Lower leg skin (tissue), 4 donors: ENCODE results near the gene METRN. TPM values are rescaled to one million over a fixed set of nuclear protein-coding genes. Genes with fewer than 3 reads are reported as not detected.

Experiments used
- DNase-seq, 2 donors: peaks; one replicate each; pipeline ENCODE4 v3.0.0-alpha.2; 2019; ENCODE audit warnings: low spot score in 2 of 2
- H3K4me3 ChIP-seq: fragments of 200-600 bp; sonication (generic); 2 replicates; pipeline ENCODE4 v1.5.1; 2017; ENCODE audit warnings: mild to moderate bottlenecking, low read depth; ENCODE audit not compliant: poor library complexity, severe bottlenecking
- CTCF ChIP-seq, 3 donors: fragments of 450-650 bp; IDR thresholded peaks; one replicate each; pipeline ENCODE4 v1.5.1; 2016; ENCODE audit warnings: antibody characterized with exemption in 3 of 3, mild to moderate bottlenecking in 3 of 3, moderate library complexity in 2 of 3
- POLR2A ChIP-seq, 2 donors: fragments of 450-650 bp; IDR thresholded peaks; one replicate each; pipeline ENCODE4 v1.6.1; 2016 to 2017; ENCODE audit warnings: antibody characterized with exemption in 2 of 2, mild to moderate bottlenecking in 1 of 2, moderate library complexity in 1 of 2
- WGBS, 2 donors: methylation state at CpG; one replicate each; pipeline ENCODE4 v1.1.5; 2018; 5-methylcytosine and 5-hydroxymethylcytosine counted together
- intact Hi-C: fragments of 100-400 bp; cut with DNase I; formaldehyde crosslinking; loops from one replicate; pipeline ENCODE4 v1.15.0; 2023; ENCODE audit warnings: low total_unique reads
- total RNA-seq, 4 donors: library from RNA; depleted of rRNA; stranded (reverse); fragments of >200 nt; gene quantifications; one replicate each; pipeline ENCODE4 v1.1.0, GENCODE V29; 2016

METRN gene
- total RNA-seq, 4 donors from 2014 or later = 24.2 to 48.4 (median 36.0) TPM

GRCh38 chr16:673399-673991 lies 41.4 kb upstream of the METRN start:
- WGBS, 2 donors = 86 to 89% methylated on average over 18 of the region's 18 CpGs
- DNase-seq = no peak
- H3K4me3 ChIP-seq = no peak overlapping the region
- intact Hi-C loops = no loop called here
- no peak for TF ChIP-seq CTCF (IDR thresholded peaks at IDR 0.05)
- no peak for TF ChIP-seq POLR2A (IDR thresholded peaks at IDR 0.05)

GRCh38 chr16:674214-674881 lies 40.6 kb upstream of the METRN start:
- no peak overlapping the region for H3K4me3 ChIP-seq
- 79 to 97% methylated on average over 13 to 20 of the region's 22 CpGs for WGBS, 2 donors
- TF ChIP-seq POLR2A (IDR thresholded peaks at IDR 0.05) (no peak), CTCF (IDR thresholded peaks at IDR 0.05) (no peak)
- no peak for DNase-seq
- intact Hi-C loops = no loop called here

GRCh38 chr16:674968-675883 lies 39.7 kb upstream of the METRN start, which contains the start of gene RHBDL1:
RHBDL1 (plus strand) TSS chr16:675671; CDS start chr16:675791, 120 bp downstream.
- no peak for DNase-seq
- intact Hi-C loops = no loop called here

GRCh38 chr16:675884-676564 lies 38.9 kb upstream of the METRN start:
- WGBS, 2 donors = 49 to 54% methylated on average over 6 to 22 of the region's 25 CpGs
- intact Hi-C loops = no loop called here
- DNase-seq = no peak
- H3K4me3 ChIP-seq = no peak overlapping the region
- TF ChIP-seq POLR2A (IDR thresholded peaks at IDR 0.05) = no peak

More at GRCh38 chr16:674968-675883, 39.7 kb upstream of the METRN start, which contains the start of gene RHBDL1:
- WGBS, 2 donors = 10 to 11% methylated on average over 33 to 37 of the region's 73 CpGs
- H3K4me3 ChIP-seq = no peak within 1 kb of the TSS
- no peak for TF ChIP-seq POLR2A (IDR thresholded peaks at IDR 0.05)
- no peak for TF ChIP-seq CTCF (IDR thresholded peaks at IDR 0.05)

GRCh38 chr16:676565-676902 lies 38.4 kb upstream of the METRN start:
- 46 to 81% methylated on average over 19 to 20 of the region's 21 CpGs for WGBS, 2 donors
- H3K4me3 ChIP-seq = no peak overlapping the region
- DNase-seq = no peak
- intact Hi-C loops = no loop called here
- TF ChIP-seq CTCF (IDR thresholded peaks at IDR 0.05) = no peak
- TF ChIP-seq POLR2A (IDR thresholded peaks at IDR 0.05) = no peak
